ENCODE measurements around the gene HNRNPC. TPM values are rescaled to one million over a fixed set of nuclear protein-coding genes. Genes with fewer than 3 reads are reported as not detected.
"Not testable (repeated sequence)": the region's sequence is repeated elsewhere in the genome, so short reads cannot be mapped to it uniquely, and the experiment has no call there.

Gene HNRNPC
- total RNA-seq, 3 donors from 2014 or later: 273 to 334 (median 312) TPM

DNA sequence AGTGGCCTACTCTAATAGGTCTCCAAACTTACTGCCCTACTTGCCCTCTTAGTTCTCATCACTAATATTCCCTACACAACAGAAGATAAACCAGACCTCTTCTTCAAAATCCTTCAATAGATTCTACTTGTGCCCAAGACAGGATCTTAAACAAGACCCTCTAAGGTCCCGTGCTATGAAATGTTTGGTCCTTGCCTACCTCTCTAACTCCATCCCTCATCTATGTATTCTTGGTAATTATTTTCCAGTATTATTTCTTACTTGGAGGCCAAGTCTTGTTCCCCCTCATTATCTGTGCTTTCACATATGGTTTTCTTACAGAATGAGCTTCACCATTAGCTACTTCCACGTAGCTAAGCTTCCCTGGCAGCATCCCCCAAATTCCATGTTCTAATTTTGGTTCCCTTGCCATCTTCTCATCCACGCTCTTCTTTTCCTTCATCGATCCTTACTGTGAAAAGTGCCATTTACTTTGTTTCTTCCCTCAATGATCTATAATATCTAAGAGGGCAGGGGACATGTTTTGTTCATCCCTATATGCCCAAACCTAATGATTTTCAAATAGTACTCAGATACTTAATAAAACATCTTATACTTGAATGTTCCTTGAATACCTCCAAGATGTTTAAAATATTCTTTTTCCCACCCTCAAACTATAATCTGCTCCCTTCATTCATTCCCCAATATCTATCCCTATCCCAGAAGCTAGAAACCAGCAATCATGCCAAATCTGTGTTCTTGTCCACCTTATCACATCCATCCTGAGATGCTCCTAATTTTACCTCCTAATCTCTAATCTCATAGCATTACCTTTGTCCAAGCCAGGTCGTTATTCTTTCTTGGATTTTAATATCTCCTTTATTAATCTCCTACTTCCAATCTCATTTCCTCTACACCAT is 10.1 kb downstream of the HNRNPC start:
- intact Hi-C loops (cut with DNase I, micrococcal nuclease): no loop called here

DNA sequence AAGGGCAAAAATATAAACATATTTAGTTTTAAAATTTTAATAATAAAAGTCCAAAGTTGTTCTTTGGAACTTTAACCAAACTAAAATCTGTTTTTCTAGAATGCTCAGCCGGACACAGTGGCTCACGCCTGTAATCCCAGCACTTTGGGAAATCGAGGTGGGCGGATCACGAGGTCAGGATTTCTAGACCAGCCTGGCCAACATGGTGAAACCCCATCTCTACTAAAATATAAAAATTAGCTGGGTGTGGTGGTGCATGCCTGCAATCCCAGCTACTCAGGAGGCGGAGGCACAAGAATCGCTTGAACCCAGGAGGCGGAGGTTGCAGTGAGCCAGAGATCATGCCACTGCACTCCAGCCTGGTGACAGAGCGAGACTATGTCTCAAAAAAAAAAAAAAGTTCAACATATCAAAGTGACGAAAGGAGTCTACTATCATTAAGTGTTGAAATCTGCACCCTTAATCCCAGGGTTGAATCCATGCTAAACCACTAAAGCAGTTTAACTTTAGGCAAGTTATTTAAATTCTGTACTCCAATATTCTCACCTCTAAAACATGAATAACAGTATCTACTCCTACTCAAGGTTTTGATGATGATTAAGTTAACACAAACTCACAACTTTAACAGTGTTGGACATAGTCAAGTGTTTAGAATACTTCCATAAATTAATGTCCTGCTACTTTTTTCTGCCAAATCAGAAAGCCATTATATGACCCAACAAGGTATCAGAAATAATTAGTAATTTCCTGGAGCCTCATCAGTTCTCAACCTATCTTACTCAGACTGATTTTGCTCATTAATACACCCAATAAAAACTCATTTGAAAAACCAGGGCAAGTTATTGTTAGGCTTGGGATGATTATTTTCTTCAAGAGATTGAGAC is 11.0 kb downstream of the HNRNPC start:
- TF ChIP-seq, protein P1, sequence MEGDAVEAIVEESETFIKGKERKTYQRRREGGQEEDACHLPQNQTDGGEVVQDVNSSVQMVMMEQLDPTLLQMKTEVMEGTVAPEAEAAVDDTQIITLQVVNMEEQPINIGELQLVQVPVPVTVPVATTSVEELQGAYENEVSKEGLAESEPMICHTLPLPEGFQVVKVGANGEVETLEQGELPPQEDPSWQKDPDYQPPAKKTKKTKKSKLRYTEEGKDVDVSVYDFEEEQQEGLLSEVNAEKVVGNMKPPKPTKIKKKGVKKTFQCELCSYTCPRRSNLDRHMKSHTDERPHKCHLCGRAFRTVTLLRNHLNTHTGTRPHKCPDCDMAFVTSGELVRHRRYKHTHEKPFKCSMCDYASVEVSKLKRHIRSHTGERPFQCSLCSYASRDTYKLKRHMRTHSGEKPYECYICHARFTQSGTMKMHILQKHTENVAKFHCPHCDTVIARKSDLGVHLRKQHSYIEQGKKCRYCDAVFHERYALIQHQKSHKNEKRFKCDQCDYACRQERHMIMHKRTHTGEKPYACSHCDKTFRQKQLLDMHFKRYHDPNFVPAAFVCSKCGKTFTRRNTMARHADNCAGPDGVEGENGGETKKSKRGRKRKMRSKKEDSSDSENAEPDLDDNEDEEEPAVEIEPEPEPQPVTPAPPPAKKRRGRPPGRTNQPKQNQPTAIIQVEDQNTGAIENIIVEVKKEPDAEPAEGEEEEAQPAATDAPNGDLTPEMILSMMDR (IDR thresholded peaks at IDR 0.05): no peak
- Histone ChIP-seq H3K36me3 (ENCODE audit: low read depth) (no peaks in the 10 kb centered on the region), H3K4me3 (no peak overlapping the region), H3K4me1 (ENCODE audit: low read depth) (peaks cover 26% of the 10 kb centered on the region), H3K9me3 (no peaks in the 10 kb centered on the region)
- DNase-seq: no peak
- intact Hi-C loops (cut with DNase I, micrococcal nuclease): no loop called here
- no peak for ATAC-seq

More for the DNA sequence above, 10.1 kb downstream of the HNRNPC start:
- no peak for DNase-seq
- H3K4me1 ChIP-seq (ENCODE audit: low read depth): peaks cover 32% of the 10 kb centered on the region
- no peaks in the 10 kb centered on the region for H3K9me3 ChIP-seq
- TF ChIP-seq, protein P1 (IDR thresholded peaks at IDR 0.05): no peak
- no peak for ATAC-seq
- no peaks in the 10 kb centered on the region for H3K36me3 ChIP-seq (ENCODE audit: low read depth)
- no peak overlapping the region for H3K4me3 ChIP-seq

DNA sequence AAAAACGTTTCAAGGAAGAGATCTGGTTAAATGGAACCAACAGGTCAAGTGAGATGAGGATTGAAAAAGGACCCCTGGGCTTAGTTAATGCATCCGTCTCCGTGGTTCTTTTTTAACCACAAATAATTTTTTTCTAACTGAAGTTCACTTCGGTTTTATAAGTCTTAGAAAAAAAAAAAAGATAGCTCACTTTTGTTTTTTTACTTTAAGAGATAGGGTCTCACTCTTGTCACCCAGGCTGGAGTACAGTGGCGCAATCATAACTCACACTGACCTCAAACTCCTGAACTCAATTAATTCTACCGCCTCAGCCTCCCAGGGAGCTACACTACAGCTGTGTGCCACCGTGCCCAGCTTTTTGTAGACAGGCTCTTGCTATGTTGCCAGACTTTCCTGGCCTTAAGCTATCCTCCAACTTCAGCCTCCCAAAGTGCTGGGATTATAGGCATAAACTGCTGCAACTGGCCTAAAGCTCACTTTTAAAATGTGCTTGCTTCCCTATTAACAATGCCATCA is 11.8 kb downstream of the HNRNPC start:
- intact Hi-C loops (cut with DNase I, micrococcal nuclease): no loop called here
- no peaks in the 10 kb centered on the region for H3K36me3 ChIP-seq (ENCODE audit: low read depth)
- DNase-seq: no peak

DNA sequence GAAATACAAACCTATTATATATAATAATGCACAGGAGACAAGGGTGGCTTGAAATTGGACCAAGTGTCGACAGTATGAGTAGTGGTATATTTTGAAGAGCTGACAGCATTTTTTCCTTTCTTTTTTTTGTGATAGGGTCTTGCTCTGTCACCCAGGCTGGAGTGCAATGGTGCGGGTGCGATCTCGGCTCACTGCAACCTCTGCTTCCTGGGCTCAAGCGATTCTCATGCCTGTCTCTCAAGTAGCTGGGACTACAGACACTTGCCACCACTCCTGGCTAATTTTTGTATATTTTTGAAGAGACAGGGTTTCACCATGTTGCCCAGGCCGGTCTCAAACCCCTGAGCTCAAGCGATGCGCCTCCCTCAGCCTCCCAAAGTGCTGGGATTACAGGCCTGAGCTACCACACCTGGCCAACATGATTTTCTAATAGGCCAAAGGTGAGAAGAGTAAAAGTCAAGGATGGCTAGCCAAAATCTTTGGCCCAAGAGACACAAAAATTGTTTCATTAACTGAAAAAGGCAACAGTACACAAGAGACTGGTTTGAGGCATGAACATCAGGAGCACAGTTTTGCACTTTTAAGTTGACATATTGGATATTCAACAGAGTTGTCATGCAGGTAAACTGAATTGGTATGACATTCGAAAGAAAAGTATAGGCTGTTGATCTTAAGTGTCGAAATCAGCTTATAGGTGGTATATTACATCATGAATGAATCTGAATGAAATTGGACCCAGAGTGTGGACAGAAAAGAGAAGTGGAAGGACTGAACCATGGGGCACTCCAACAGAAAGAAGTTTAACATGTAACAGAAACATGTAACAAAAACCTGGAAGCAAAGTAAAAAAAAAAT is 12.5 kb downstream of the HNRNPC start:
- Histone ChIP-seq H3K4me1 (ENCODE audit: low read depth) (peaks cover 15% of the 10 kb centered on the region), H3K4me3 (no peak overlapping the region), H3K9me3 (no peaks in the 10 kb centered on the region), H3K36me3 (ENCODE audit: low read depth) (no peaks in the 10 kb centered on the region)
- intact Hi-C loops (cut with DNase I, micrococcal nuclease): no loop called here
- TF ChIP-seq, protein P1 (IDR thresholded peaks at IDR 0.05): no peak
- DNase-seq (no peak), ATAC-seq (no peak)

More for the DNA sequence above, 11.8 kb downstream of the HNRNPC start:
- peak; percentile 13 for ATAC-seq
- Histone ChIP-seq H3K9me3 (no peaks in the 10 kb centered on the region), H3K4me3 (no peak overlapping the region), H3K4me1 (ENCODE audit: low read depth) (peaks cover 18% of the 10 kb centered on the region)
- TF ChIP-seq, protein P1 (IDR thresholded peaks at IDR 0.05): no peak

DNA sequence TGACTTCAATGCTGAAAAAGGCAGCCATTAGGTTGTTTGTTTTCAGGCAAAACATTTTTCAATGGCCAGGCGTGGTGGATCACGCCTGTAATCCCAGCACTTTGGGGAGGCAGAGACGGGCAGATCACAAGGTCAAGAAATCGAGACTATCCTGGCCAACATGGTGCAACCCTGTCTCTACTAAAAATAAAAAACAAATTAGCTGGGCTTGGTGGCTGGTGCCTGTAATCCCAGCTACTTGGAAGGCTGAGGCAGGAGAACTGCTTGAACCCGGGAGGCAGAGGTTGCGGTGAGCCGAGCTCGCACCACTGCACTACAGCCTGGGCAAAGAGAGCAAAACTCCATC is 13.2 kb downstream of the HNRNPC start:
- H3K36me3 ChIP-seq (ENCODE audit: low read depth); H3K4me3 ChIP-seq; DNase-seq; ATAC-seq; H3K9me3 ChIP-seq; intact Hi-C loops (cut with DNase I, micrococcal nuclease): not testable (repeated sequence)
- H3K4me1 ChIP-seq (ENCODE audit: low read depth): peaks cover 15% of the 10 kb centered on the region

Measured in mucosa of descending colon (tissue), 3 donors.